Lung (tissue), 12 donors: ENCODE data around the gene FGFR1OP2. TPM values are rescaled to one million over a fixed set of nuclear protein-coding genes. Genes with fewer than 3 reads are reported as not detected.

Source experiments
- ATAC-seq: fragments of 200-7000 bp; cut with Tn5 transposase; one replicate; pipeline ENCODE4 v1.9.1; 2020; ENCODE audit warnings: moderate number of reproducible peaks; ENCODE audit not compliant: insufficient read depth, low FRiP score
- DNase-seq, 3 donors: peaks; one replicate each; pipeline ENCODE4 v3.0.0-alpha.2; 2013 to 2017
- H3K27ac ChIP-seq, 2 donors: one replicate each; pipeline ENCODE4 v1.5.1; 2013; ENCODE audit warnings: mild to moderate bottlenecking in 2 of 2, moderate library complexity in 2 of 2, control low read depth in 1 of 2, inconsistent platforms in 1 of 2, low read depth in 1 of 2, low read length in 1 of 2
- H3K27me3 ChIP-seq, 3 donors: one replicate each; pipeline ENCODE4 v1.5.1; 2013; ENCODE audit warnings: low read length in 2 of 3; ENCODE audit not compliant: control insufficient read depth in 3 of 3, insufficient read depth in 3 of 3
- H3K36me3 ChIP-seq, 4 donors: one replicate each; pipeline ENCODE4 v1.5.1; 2013; ENCODE audit warnings: low read length in 4 of 4, mild to moderate bottlenecking in 1 of 4, moderate library complexity in 1 of 4; ENCODE audit not compliant: control insufficient read depth in 4 of 4, insufficient read depth in 4 of 4
- H3K4me1 ChIP-seq, 5 donors: one replicate each; pipeline ENCODE4 v1.5.1; 2013; ENCODE audit warnings: low read length in 5 of 5, mild to moderate bottlenecking in 2 of 5, moderate library complexity in 1 of 5; ENCODE audit not compliant: control insufficient read depth in 5 of 5, insufficient read depth in 5 of 5
- H3K4me3 ChIP-seq: one replicate; pipeline ENCODE4 v1.5.1; 2013; ENCODE audit warnings: mild to moderate bottlenecking, control low read depth, moderate library complexity
- H3K9ac ChIP-seq, 2 donors: one replicate each; pipeline ENCODE4 v1.5.1; 2013; ENCODE audit warnings: low read length in 2 of 2, control low read depth in 1 of 2; ENCODE audit not compliant: insufficient read depth in 1 of 2
- H3K9me3 ChIP-seq, 4 donors: one replicate each; pipeline ENCODE4 v1.5.1; 2013; ENCODE audit warnings: low read length in 3 of 4, mild to moderate bottlenecking in 1 of 4, moderate library complexity in 1 of 4; ENCODE audit not compliant: control insufficient read depth in 4 of 4, insufficient read depth in 3 of 4
- WGBS, 2 donors: extraction: QIAGEN DNeasy Blood & Tissue Kit; methylation state at CpG; one replicate each; pipeline ENCODE4 v1.1.7; 2013; 5-methylcytosine and 5-hydroxymethylcytosine counted together
- polyA plus RNA-seq, 2 donors: library from polyadenylated mRNA; stranded (reverse); fragments of 200-250 nt; gene quantifications; one replicate each; pipeline ENCODE4 v1.2.1, GENCODE V29; 2013
- total RNA-seq, 2 donors: library from RNA; depleted of rRNA in 1 of 2; stranded (reverse); fragments of >200 nt in 1 of 2; gene quantifications; one replicate each; pipeline ENCODE4 v1.2.1, GENCODE V29; 2014 to 2021
- TF ChIP-seq, protein P1 (sequence below): IDR thresholded peaks from 2 replicates; pipeline ENCODE4 v1.5.1; 2012; ENCODE audit warnings: mild to moderate bottlenecking; ENCODE audit errors: control extremely low read depth, extremely low read depth
- donor health status: control.
- donor health status: control.
- donor health status: Bipolar disorder and iron deficiency.
- donor health status: healthy.
- donor health status: DM: yes; HTN: yes; CAD: no.

FGFR1OP2 gene
- total and polyA plus RNA-seq, 4 donors, result 32.8 to 110 (median 39.2) TPM

DNA sequence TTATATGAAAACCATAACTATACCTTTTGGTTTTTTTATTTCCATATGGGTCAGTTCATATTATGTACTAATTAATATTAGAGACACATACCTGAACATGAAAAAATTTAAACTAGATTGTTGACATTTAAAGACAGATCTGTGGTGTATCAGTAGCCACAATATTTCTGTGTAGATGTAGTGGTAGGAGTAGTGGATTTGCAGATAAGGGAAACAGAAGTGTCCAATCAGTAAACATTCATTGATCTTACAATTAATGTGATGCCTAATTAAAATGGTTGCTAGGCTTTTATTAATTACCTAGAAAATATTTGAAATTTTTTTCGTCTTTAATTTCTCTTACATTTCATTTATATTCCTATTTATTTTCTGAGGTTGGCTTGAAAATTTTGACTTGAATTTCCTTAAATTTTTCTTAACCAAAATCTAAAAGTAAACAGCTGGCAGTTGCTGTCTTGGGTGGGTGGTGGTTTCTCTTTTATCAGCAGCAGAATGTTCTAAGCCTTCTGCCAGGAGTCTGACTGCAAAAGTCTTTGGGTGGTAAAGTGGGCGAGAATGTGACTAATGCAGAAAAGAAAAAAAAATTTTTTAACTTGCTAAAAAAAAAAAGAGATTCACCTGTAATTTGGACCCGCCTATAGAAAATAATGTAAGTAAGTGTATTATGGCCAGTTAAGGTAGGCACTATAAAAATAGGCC, 2.4 kb downstream of the FGFR1OP2 start:
- TF ChIP-seq, protein P1, sequence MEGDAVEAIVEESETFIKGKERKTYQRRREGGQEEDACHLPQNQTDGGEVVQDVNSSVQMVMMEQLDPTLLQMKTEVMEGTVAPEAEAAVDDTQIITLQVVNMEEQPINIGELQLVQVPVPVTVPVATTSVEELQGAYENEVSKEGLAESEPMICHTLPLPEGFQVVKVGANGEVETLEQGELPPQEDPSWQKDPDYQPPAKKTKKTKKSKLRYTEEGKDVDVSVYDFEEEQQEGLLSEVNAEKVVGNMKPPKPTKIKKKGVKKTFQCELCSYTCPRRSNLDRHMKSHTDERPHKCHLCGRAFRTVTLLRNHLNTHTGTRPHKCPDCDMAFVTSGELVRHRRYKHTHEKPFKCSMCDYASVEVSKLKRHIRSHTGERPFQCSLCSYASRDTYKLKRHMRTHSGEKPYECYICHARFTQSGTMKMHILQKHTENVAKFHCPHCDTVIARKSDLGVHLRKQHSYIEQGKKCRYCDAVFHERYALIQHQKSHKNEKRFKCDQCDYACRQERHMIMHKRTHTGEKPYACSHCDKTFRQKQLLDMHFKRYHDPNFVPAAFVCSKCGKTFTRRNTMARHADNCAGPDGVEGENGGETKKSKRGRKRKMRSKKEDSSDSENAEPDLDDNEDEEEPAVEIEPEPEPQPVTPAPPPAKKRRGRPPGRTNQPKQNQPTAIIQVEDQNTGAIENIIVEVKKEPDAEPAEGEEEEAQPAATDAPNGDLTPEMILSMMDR, result no peak
- Histone ChIP-seq H3K27me3 (no peaks in the 10 kb centered on the region), H3K36me3 (peaks cover 0 to 3% (median 0%) of the 10 kb centered on the region in 4 donors), H3K4me3 (no peak overlapping the region), H3K27ac (no peak overlapping the region), H3K4me1 (peaks cover 0 to 29% (median 4%) of the 10 kb centered on the region in 5 donors), H3K9ac (no peak overlapping the region), H3K9me3 (no peaks in the 10 kb centered on the region)
- 33 to 68% methylated on average over 3 of the region's 3 CpGs for WGBS, 2 donors
- DNase-seq, result no peak
- ATAC-seq, result no peak

DNA sequence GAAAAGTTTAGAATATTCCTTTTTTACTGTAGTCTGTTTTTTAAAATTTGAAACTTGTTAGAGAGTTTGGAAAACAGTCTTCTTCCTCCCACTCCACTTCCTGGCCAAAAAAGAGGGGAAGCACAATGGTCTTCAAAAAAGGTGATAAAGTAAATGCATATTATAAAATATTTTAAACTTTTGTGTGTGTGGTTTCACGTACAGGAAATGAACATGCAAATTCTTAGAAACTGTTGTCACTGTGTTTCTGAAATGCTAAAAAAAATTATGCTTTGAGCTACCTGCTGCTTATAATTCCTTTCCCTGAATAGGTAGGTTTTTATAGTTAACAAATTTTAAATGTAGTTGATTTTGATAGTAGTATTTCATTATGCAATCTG, 2.9 kb downstream of the FGFR1OP2 start:
- Histone ChIP-seq H3K36me3 (peaks cover 0 to 3% (median 0%) of the 10 kb centered on the region in 4 donors), H3K27me3 (no peaks in the 10 kb centered on the region), H3K9ac (no peak overlapping the region), H3K27ac (no peak overlapping the region), H3K4me1 (peaks cover 0 to 24% (median 4%) of the 10 kb centered on the region in 5 donors), H3K9me3 (no peaks in the 10 kb centered on the region), H3K4me3 (no peak overlapping the region)
- TF ChIP-seq, protein P1, result no peak
- WGBS, 2 donors, result 33 to 39% methylated on average over 1 of the region's 1 CpG
- ATAC-seq (no peak), DNase-seq (no peak)

DNA sequence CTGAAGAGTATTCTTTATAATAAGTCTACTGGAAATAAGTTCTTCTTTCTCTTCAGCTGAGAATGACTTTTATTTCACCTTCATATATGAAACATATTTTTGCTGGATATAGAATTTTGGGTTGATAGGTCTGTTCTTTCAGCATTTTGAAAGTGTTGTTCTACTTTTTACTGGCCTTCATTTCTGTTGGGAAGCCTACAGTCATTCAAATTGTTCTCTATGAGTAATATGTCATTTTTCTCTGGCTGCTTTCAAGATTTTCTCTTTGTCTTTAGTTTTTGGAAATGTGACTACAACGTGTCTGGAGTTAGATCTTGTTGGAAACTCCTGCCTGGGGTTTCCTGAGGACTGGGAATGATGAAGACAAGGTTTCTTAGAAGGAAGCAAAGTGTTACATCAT, 10.0 kb downstream of the FGFR1OP2 start:
- DNase-seq (no peak), ATAC-seq (no peak)
- H3K9me3 ChIP-seq, result peaks cover 0 to 2% (median 1%) of the 10 kb centered on the region in 4 donors
- no peak overlapping the region for H3K27ac ChIP-seq
- H3K9ac ChIP-seq, result no peak overlapping the region
- no peaks in the 10 kb centered on the region for H3K27me3 ChIP-seq
- H3K36me3 ChIP-seq, result no peaks in the 10 kb centered on the region
- H3K4me1 ChIP-seq, result no peaks in the 10 kb centered on the region
- no peak overlapping the region for H3K4me3 ChIP-seq
- WGBS, 2 donors, result 79 to 89% methylated on average over 1 of the region's 1 CpG
- TF ChIP-seq, protein P1, result no peak

DNA sequence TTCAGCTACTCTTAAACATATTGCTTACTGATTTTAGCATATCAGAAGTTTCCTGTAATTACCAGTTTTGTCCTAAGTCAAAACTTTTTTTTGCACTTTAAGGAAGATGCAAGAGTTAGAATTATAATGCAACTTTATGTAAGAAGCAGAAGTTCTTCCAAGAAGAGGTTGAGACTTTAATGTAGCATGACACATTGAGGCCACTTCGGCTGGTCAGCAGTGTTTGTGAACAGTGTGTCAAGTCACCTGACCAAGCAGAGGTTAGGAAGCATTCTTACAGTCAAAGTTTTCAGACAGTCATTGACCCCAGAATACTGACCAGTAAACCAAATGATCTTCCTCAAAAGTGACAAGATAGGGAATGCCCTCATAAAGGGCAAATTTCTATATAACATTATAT, 15.2 kb downstream of the FGFR1OP2 start:
- H3K36me3 ChIP-seq, result peaks cover 6 to 10% (median 9%) of the 10 kb centered on the region in 4 donors
- DNase-seq (peak in 1 of 3 donors; percentile 7), ATAC-seq (peak; percentile 83)
- no peak overlapping the region for H3K4me3 ChIP-seq
- no peak overlapping the region for H3K9ac ChIP-seq
- H3K9me3 ChIP-seq, result peaks cover 0 to 2% (median 0%) of the 10 kb centered on the region in 4 donors
- WGBS, 2 donors, result 33 to 38% methylated on average over 1 of the region's 1 CpG
- no peaks in the 10 kb centered on the region for H3K27me3 ChIP-seq
- TF ChIP-seq, protein P1, result no peak
- H3K27ac ChIP-seq, result no peak overlapping the region
- H3K4me1 ChIP-seq, result peaks cover 0 to 3% (median 0%) of the 10 kb centered on the region in 5 donors
